ENCODE measurements around the gene NUDT3.
"Not testable (repeated sequence)": the region's sequence is repeated elsewhere in the genome, so short reads cannot be mapped to it uniquely, and the experiment has no call there.

NUDT3 gene

GRCh38 chr6:34324738-34325444 lies 67.6 kb downstream of the NUDT3 start:
- in situ Hi-C loops (cut with MboI; ENCODE audit: low sequenced_read_pairs) = no loop called here

GRCh38 chr6:34324221-34324620 lies 68.2 kb downstream of the NUDT3 start:
- in situ Hi-C loops (cut with MboI; ENCODE audit: low sequenced_read_pairs) = not testable (repeated sequence)

GRCh38 chr6:34323300-34323699 lies 69.2 kb downstream of the NUDT3 start:
- in situ Hi-C loops (cut with MboI; ENCODE audit: low sequenced_read_pairs) = no loop called here

- in situ Hi-C loops (cut with MboI; ENCODE audit: low sequenced_read_pairs) = no loop called here
Measured at GRCh38 chr6:34322732-34323131, 69.7 kb downstream of the NUDT3 start.

- in situ Hi-C loops (cut with MboI; ENCODE audit: low sequenced_read_pairs) = no loop called here
Measured at GRCh38 chr6:34321821-34322220, 70.6 kb downstream of the NUDT3 start.

- in situ Hi-C loops (cut with MboI; ENCODE audit: low sequenced_read_pairs) = no loop called here
Measured at GRCh38 chr6:34319471-34319885, 73.0 kb downstream of the NUDT3 start.

- in situ Hi-C loops (cut with MboI; ENCODE audit: low sequenced_read_pairs) = no loop called here
Measured at GRCh38 chr6:34318499-34319470, 73.7 kb downstream of the NUDT3 start.

GRCh38 chr6:34317882-34318498 lies 74.5 kb downstream of the NUDT3 start:
- in situ Hi-C loops (cut with MboI; ENCODE audit: low sequenced_read_pairs) = no loop called here

GRCh38 chr6:34317172-34317477 lies 75.3 kb downstream of the NUDT3 start:
- in situ Hi-C loops (cut with MboI; ENCODE audit: low sequenced_read_pairs) = no loop called here

- in situ Hi-C loops (cut with MboI; ENCODE audit: low sequenced_read_pairs) = no loop called here
Measured at GRCh38 chr6:34316431-34317171, 75.9 kb downstream of the NUDT3 start.

GRCh38 chr6:34315780-34316179 lies 76.7 kb downstream of the NUDT3 start:
- in situ Hi-C loops (cut with MboI; ENCODE audit: low sequenced_read_pairs) = no loop called here

- in situ Hi-C loops (cut with MboI; ENCODE audit: low sequenced_read_pairs) = no loop called here
Measured at GRCh38 chr6:34315256-34315655, 77.2 kb downstream of the NUDT3 start.

- in situ Hi-C loops (cut with MboI; ENCODE audit: low sequenced_read_pairs) = no loop called here
Measured at GRCh38 chr6:34312259-34312658, 80.2 kb downstream of the NUDT3 start.

- in situ Hi-C loops (cut with MboI; ENCODE audit: low sequenced_read_pairs) = no loop called here
Measured at GRCh38 chr6:34310817-34311216, 81.7 kb downstream of the NUDT3 start.

GRCh38 chr6:34308483-34308882 lies 84.0 kb downstream of the NUDT3 start:
- in situ Hi-C loops (cut with MboI; ENCODE audit: low sequenced_read_pairs) = no loop called here

GRCh38 chr6:34305982-34306708 lies 86.3 kb downstream of the NUDT3 start:
- in situ Hi-C loops (cut with MboI; ENCODE audit: low sequenced_read_pairs) = no loop called here

GRCh38 chr6:34305497-34305896 lies 87.0 kb downstream of the NUDT3 start:
- in situ Hi-C loops (cut with MboI; ENCODE audit: low sequenced_read_pairs) = no loop called here

- in situ Hi-C loops (cut with MboI; ENCODE audit: low sequenced_read_pairs) = no loop called here
Measured at GRCh38 chr6:34304164-34304563, 88.3 kb downstream of the NUDT3 start.

GRCh38 chr6:34302929-34303328 lies 89.5 kb downstream of the NUDT3 start:
- in situ Hi-C loops (cut with MboI; ENCODE audit: low sequenced_read_pairs) = no loop called here

- in situ Hi-C loops (cut with MboI; ENCODE audit: low sequenced_read_pairs) = no loop called here
Measured at GRCh38 chr6:34301408-34301807, 91.1 kb downstream of the NUDT3 start.

All from hTERT RPE-1 (cell line).